Osteocyte (in vitro differentiated cells): ENCODE data around the gene ZNF865. TPM values are rescaled to one million over a fixed set of nuclear protein-coding genes. Genes with fewer than 3 reads are reported as not detected.
A peak's percentile ranks its signal among the peaks of the same experiment; 100 is the strongest.
"Not testable (repeated sequence)": the region's sequence is repeated elsewhere in the genome, so short reads cannot be mapped to it uniquely, and the experiment has no call there.

Experiments used
- DNase-seq: peaks from one replicate; pipeline ENCODE4 v3.0.0; 2021; ENCODE audit warnings: mixed read lengths; ENCODE audit not compliant: unreplicated experiment; ENCODE audit errors: extremely low spot score
- H3K27ac Mint-ChIP-seq: one replicate; pipeline ENCODE4 v1.8.0; 2021; ENCODE audit warnings: mild to moderate bottlenecking, mixed read lengths; ENCODE audit not compliant: unreplicated experiment
- H3K27me3 Mint-ChIP-seq: one replicate; pipeline ENCODE4 v1.8.0; 2021; ENCODE audit warnings: mixed read lengths; ENCODE audit not compliant: unreplicated experiment
- H3K36me3 Mint-ChIP-seq: one replicate; pipeline ENCODE4 v1.8.0; 2021; ENCODE audit warnings: mixed read lengths; ENCODE audit not compliant: unreplicated experiment
- H3K4me1 Mint-ChIP-seq: one replicate; pipeline ENCODE4 v1.8.0; 2021; ENCODE audit warnings: mixed read lengths; ENCODE audit not compliant: unreplicated experiment
- H3K4me3 Mint-ChIP-seq: one replicate; pipeline ENCODE4 v1.8.0; 2021; ENCODE audit warnings: mild to moderate bottlenecking, moderate library complexity, mixed read lengths; ENCODE audit not compliant: unreplicated experiment
- H3K9me3 Mint-ChIP-seq: one replicate; pipeline ENCODE4 v1.8.0; 2021; ENCODE audit warnings: mixed read lengths; ENCODE audit not compliant: unreplicated experiment
- CTCF ChIP-seq: fragments of 200-600 bp; sonication (generic); IDR thresholded peaks from 2 replicates; pipeline ENCODE4 v1.5.0; 2021; ENCODE audit warnings: antibody characterized with exemption, mild to moderate bottlenecking, moderate library complexity
- total RNA-seq: library from RNA; stranded (reverse); gene quantifications from 2 replicates; pipeline ENCODE4 v1.2.1, GENCODE V29; 2021

ZNF865 gene
- total RNA-seq, 1 donor from 2014 or later, result 19.2 TPM

GRCh38 chr19:55580628-55581144 lies 24.8 kb upstream of the ZNF865 start, which contains the start of gene ZNF579:
Gene ZNF579, minus strand, starts transcription at chr19:55580848. Its CDS starts 1,209 bp downstream, at chr19:55579639.
- Mint-ChIP-seq H3K9me3 (no peaks in the 10 kb centered on the region), H3K27ac (peak within 1 kb of the TSS; percentile 90), H3K36me3 (peaks cover 16% of the 10 kb centered on the region), H3K4me1 (peaks cover 24% of the 10 kb centered on the region), H3K4me3 (peak within 1 kb of the TSS; percentile 91), H3K27me3 (no peaks in the 10 kb centered on the region)
- DNase-seq, result peak; percentile 94
- no peak for TF ChIP-seq CTCF

GRCh38 chr19:55581145-55581822 lies 24.2 kb upstream of the ZNF865 start:
- DNase-seq, result no peak
- peak overlapping the region; percentile 91 for H3K4me3 Mint-ChIP-seq
- peak overlapping the region; percentile 63 for H3K27ac Mint-ChIP-seq
- TF ChIP-seq CTCF, result no peak
- no peaks in the 10 kb centered on the region for H3K9me3 Mint-ChIP-seq
- peaks cover 29% of the 10 kb centered on the region for H3K4me1 Mint-ChIP-seq
- H3K36me3 Mint-ChIP-seq, result peaks cover 13% of the 10 kb centered on the region
- H3K27me3 Mint-ChIP-seq, result no peaks in the 10 kb centered on the region

- Mint-ChIP-seq H3K9me3 (no peaks in the 10 kb centered on the region), H3K4me1 (peaks cover 34% of the 10 kb centered on the region), H3K27me3 (no peaks in the 10 kb centered on the region), H3K36me3 (peaks cover 10% of the 10 kb centered on the region), H3K27ac (no peak overlapping the region), H3K4me3 (peak overlapping the region; percentile 91)
- no peak for DNase-seq
- TF ChIP-seq CTCF, result no peak
Measured at GRCh38 chr19:55581823-55582223, 23.6 kb upstream of the ZNF865 start.

- H3K27me3 Mint-ChIP-seq, H3K36me3 Mint-ChIP-seq, H3K4me3 Mint-ChIP-seq, DNase-seq, H3K9me3 Mint-ChIP-seq, H3K27ac Mint-ChIP-seq: not testable (repeated sequence)
- peaks cover 38% of the 10 kb centered on the region for H3K4me1 Mint-ChIP-seq
Measured at GRCh38 chr19:55582284-55582683, 23.2 kb upstream of the ZNF865 start.

- H3K27me3 Mint-ChIP-seq, H3K9me3 Mint-ChIP-seq, H3K4me3 Mint-ChIP-seq, DNase-seq, H3K36me3 Mint-ChIP-seq, H3K27ac Mint-ChIP-seq: not testable (repeated sequence)
- H3K4me1 Mint-ChIP-seq, result peaks cover 40% of the 10 kb centered on the region
Measured at GRCh38 chr19:55583897-55584296, 21.6 kb upstream of the ZNF865 start.

- peak overlapping the region; percentile 94 for H3K27ac Mint-ChIP-seq
- H3K4me3 Mint-ChIP-seq, result no peak overlapping the region
- no peak for DNase-seq
- TF ChIP-seq CTCF, result no peak
- no peaks in the 10 kb centered on the region for H3K9me3 Mint-ChIP-seq
- peaks cover 36% of the 10 kb centered on the region for H3K4me1 Mint-ChIP-seq
- H3K36me3 Mint-ChIP-seq, result no peaks in the 10 kb centered on the region
- no peaks in the 10 kb centered on the region for H3K27me3 Mint-ChIP-seq
Measured at GRCh38 chr19:55584871-55585270, 20.6 kb upstream of the ZNF865 start.
